ENCODE data around the gene OR4N2.
"Not testable (repeated sequence)": the region's sequence is repeated elsewhere in the genome, so short reads cannot be mapped to it uniquely, and the experiment has no call there.

The OR4N2 gene

GRCh38 chr14:19828314-19828713 lies 24.7 kb downstream of the OR4N2 start:
- in situ Hi-C loops (cut with MboI; ENCODE audit: low sequenced_read_pairs): no loop called here

GRCh38 chr14:19834203-19834848 lies 30.8 kb downstream of the OR4N2 start:
- in situ Hi-C loops (cut with MboI; ENCODE audit: low sequenced_read_pairs): not testable (repeated sequence)

DNA sequence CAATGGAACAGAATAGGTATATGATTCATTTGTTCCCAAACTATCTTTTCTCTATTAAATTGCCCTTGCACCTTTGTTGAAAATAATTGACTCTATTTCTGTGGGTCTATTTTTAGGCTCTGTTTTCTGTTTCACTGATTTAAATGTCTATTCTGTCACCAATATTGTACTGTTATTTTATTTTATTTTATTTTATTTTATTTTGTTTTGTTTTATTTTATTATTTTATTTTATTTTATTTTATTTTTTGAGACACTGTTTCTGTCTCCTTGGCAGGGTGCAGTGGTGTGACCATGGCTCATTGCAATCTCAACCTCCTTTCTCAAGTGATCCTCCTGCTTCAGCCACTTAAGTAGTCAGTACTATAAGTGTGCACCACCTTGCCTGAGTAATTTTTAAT lies 34.9 kb downstream of the OR4N2 start:
- in situ Hi-C loops (cut with MboI; ENCODE audit: low sequenced_read_pairs): no loop called here

- in situ Hi-C loops (cut with MboI; ENCODE audit: low sequenced_read_pairs): no loop called here
Measured at GRCh38 chr14:19851365-19851764, 47.8 kb downstream of the OR4N2 start.

DNA sequence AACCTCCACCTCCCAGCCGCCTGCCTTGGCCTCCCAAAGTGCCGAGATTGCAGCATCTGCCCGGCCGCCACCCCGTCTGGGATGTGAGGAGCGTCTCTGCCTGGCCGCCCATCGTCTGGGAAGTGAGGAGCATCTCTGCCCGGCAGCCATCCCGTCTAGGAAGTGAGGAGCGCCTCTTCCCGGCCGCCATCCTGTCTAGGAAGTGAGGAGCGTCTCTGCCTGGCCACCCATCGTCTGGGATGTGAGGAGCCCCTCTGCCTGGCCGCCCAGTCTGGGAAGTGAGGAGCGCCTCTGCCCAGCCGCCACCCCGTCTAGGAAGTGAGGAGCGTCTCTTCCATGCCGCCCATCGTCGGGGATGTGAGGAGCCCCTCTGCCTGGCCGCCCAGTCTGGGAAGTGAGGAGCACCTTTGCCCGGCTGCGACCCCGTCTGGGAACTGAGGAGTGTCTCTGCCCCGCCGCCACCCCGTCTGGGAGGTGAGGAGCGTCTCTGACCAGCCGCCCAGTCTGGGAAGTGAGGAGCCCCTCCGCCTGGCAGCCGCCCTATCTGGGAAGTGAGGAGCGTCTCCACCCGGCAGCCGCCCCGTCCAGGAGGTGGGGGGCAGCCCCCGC lies 62.6 kb downstream of the OR4N2 start:
- in situ Hi-C loops (cut with MboI; ENCODE audit: low sequenced_read_pairs): not testable (repeated sequence)

GRCh38 chr14:19873178-19873577 lies 69.6 kb downstream of the OR4N2 start:
- in situ Hi-C loops (cut with MboI; ENCODE audit: low sequenced_read_pairs): no loop called here

GRCh38 chr14:19874842-19875241 lies 71.3 kb downstream of the OR4N2 start, which contains the start of gene OR4K2:
OR4K2 (plus strand) TSS chr14:19875142; CDS start chr14:19876268, 1,126 bp downstream.
- in situ Hi-C loops (cut with MboI; ENCODE audit: low sequenced_read_pairs): no loop called here

DNA sequence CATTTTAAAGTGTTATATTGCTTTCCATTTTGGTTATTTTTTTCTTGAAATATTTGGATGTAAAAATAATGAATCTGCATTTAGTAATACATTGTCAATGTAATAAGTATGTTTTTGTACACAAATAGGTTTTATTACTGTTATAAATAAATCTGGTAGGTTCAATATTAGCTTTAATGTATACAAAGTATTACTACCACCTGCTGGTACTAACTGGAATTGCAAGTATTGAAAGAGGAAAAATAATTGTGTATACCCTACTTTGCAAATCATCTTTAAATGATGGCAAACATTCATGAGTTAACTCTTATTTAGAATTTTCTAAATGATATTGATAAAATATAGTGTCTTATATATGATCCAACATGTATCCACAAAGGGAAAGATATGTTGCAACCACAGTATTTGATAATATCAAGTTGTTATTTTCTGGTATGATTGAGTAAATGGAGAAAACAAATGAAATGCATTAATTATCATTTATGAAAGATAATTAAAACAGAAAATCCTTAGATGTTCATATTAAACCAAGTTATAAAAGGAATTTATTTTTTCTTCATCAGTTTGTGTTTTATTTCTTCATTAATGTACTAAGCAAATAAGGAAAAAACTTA lies 74.6 kb downstream of the OR4N2 start:
- in situ Hi-C loops (cut with MboI; ENCODE audit: low sequenced_read_pairs): no loop called here

Measured in HL-60/S4 treated with phorbol 12-myristate 13-acetate at 8.2 ng/mL for 4 days and 3 days (cell line).